AG04449 (cell line): ENCODE measurements around the gene FLRT1.

ENCODE experiments used
- CTCF ChIA-PET: fragments of 350-600 bp; formaldehyde crosslinking; extraction: SDS; loops from one replicate; lab custom pipeline; 2021; ENCODE audit warnings: antibody characterized with exemption; lab: Yijun Ruan, JAX
- POLR2A ChIA-PET: fragments of 400-600, 350-600 bp; formaldehyde crosslinking; extraction: SDS; loops from one replicate; lab custom pipeline; 2020; ENCODE audit warnings: antibody characterized with exemption, inconsistent platforms; lab: Yijun Ruan, JAX
- DNase-seq: peaks from one replicate; pipeline ENCODE4 v3.0.0-alpha.2; 2010; ENCODE audit warnings: low read depth, low spot score
- H3K4me3 ChIP-seq: 2 replicates; pipeline ENCODE4 v1.5.1; 2011; ENCODE audit warnings: low read depth, mild to moderate bottlenecking, control low read depth, low read length
- TF ChIP-seq, protein P1 (sequence below): IDR thresholded peaks from one replicate; pipeline ENCODE4 v1.5.1; 2011; ENCODE audit warnings: mild to moderate bottlenecking, moderate library complexity, low read length, control low read depth, inconsistent platforms; ENCODE audit not compliant: insufficient read depth; ENCODE audit errors: missing control alignments

The FLRT1 gene

DNA sequence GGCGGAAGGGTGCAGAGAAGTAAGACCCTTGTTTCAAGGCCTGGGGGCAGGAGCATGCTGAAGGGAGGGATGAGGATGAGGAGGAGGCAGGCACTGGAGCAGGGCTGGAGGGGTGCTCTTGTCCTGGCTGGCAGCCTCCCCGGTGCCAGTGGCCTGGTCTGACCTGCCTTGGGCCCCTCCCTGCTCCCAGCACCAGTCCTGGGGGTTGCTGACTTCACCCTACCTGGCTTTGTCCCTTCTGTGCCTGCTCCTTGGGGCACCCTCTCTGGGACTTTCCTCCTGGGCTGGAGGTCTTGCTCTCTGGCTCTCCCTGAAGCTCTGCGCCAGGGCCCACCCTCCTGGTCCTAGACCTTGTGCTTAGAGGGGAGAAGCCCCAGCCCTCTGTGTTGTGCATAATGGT is 4.7 kb upstream of the FLRT1 start:
- POLR2A ChIA-PET = no interaction called here
- H3K4me3 ChIP-seq = no peak overlapping the region
- TF ChIP-seq, protein P1, sequence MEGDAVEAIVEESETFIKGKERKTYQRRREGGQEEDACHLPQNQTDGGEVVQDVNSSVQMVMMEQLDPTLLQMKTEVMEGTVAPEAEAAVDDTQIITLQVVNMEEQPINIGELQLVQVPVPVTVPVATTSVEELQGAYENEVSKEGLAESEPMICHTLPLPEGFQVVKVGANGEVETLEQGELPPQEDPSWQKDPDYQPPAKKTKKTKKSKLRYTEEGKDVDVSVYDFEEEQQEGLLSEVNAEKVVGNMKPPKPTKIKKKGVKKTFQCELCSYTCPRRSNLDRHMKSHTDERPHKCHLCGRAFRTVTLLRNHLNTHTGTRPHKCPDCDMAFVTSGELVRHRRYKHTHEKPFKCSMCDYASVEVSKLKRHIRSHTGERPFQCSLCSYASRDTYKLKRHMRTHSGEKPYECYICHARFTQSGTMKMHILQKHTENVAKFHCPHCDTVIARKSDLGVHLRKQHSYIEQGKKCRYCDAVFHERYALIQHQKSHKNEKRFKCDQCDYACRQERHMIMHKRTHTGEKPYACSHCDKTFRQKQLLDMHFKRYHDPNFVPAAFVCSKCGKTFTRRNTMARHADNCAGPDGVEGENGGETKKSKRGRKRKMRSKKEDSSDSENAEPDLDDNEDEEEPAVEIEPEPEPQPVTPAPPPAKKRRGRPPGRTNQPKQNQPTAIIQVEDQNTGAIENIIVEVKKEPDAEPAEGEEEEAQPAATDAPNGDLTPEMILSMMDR = no peak

DNA sequence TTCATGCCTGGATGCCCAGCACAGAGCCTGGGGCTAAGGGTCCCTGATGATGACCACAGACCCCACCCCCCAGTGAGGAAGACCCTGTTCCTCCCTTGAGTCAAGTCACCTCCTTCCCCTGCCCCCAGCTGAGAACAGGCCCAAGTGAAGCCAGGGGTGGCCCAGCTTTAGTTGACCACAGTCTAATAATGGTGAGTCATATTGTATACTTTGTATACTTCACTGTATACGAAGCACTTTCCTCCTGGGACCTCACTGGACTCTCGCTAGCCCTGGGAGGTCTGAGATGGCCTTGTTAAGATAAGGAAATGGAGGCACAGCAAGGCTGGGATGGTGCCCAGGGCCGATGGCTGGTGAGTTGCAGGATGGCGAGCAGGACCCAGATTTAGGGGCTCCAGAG is 3.7 kb upstream of the FLRT1 start:
- ChIA-PET CTCF (interaction anchor here (1.2 to 3.1 kb wide), 4 partner anchors 30 to 121 kb away, joined by 3 to 15 read pairs (median 6); no protein-coding TSS in a partner anchor), POLR2A (no interaction called here)
- H3K4me3 ChIP-seq = no peak overlapping the region
- TF ChIP-seq, protein P1 = no peak
- no peak for DNase-seq

More for the DNA sequence above, 4.7 kb upstream of the FLRT1 start:
- no peak for DNase-seq
- CTCF ChIA-PET = interaction anchor here (1.2 to 8.1 kb wide), 4 partner anchors 29 to 122 kb away, joined by 3 to 45 read pairs (median 9); no protein-coding TSS in a partner anchor

DNA sequence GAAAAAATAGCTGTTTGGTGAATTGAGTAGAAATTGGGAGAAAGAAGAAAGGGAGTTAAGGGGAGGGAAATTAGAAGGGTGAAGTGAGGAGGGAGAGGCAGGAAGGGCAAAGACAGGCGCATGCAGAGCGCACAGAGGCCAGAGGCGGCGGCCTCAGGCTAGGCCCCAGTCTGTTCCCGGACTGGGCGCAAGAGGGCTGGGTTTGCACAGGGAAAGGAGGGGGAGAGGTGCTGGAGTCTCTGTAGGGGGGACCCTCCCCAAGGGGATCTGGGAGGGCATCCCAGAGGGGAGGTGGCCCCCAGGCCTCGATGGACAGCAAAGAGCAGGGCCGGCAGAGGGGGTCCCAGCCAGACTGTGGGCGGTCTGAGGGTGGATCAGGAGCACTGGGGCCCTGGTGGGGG is 1.3 kb upstream of the FLRT1 start:
- TF ChIP-seq, protein P1 = no peak
- ChIA-PET CTCF (interaction anchor here (1.6 to 3.1 kb wide), 5 partner anchors 9 to 119 kb away, joined by 5 to 8 read pairs (median 6); no protein-coding TSS in a partner anchor), POLR2A (no interaction called here)
- DNase-seq = no peak
- no peak overlapping the region for H3K4me3 ChIP-seq

DNA sequence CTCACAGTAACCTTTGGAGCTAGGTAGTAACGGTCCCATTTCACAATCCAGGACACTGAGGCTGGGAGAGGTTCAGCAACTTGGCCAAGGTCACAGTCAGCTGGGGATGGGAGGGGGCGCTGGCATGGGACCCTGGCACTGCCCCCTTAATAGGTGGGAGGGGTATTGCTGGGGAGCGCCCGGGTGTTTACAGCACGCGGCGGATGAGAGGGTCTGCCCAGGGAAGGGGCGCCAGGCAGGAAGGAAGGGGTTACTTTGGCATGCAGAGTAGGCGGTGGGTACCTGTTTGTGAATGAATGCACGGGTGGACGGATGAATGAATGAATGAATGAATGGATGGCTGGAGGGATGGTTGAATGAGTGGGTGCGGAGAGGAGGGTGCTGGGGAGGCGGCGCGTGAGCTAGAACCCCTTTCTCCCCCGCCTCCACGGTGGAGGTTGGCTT is 628 bp upstream of the FLRT1 start:
- H3K4me3 ChIP-seq = peak overlapping the region; percentile 34
- POLR2A ChIA-PET = no interaction called here
- TF ChIP-seq, protein P1 = no peak
- CTCF ChIA-PET = interaction anchor here (1.9 to 3.1 kb wide), 3 partner anchors 10 to 115 kb away, joined by 6 to 8 read pairs (median 6); no protein-coding TSS in a partner anchor
- DNase-seq = no peak

DNA sequence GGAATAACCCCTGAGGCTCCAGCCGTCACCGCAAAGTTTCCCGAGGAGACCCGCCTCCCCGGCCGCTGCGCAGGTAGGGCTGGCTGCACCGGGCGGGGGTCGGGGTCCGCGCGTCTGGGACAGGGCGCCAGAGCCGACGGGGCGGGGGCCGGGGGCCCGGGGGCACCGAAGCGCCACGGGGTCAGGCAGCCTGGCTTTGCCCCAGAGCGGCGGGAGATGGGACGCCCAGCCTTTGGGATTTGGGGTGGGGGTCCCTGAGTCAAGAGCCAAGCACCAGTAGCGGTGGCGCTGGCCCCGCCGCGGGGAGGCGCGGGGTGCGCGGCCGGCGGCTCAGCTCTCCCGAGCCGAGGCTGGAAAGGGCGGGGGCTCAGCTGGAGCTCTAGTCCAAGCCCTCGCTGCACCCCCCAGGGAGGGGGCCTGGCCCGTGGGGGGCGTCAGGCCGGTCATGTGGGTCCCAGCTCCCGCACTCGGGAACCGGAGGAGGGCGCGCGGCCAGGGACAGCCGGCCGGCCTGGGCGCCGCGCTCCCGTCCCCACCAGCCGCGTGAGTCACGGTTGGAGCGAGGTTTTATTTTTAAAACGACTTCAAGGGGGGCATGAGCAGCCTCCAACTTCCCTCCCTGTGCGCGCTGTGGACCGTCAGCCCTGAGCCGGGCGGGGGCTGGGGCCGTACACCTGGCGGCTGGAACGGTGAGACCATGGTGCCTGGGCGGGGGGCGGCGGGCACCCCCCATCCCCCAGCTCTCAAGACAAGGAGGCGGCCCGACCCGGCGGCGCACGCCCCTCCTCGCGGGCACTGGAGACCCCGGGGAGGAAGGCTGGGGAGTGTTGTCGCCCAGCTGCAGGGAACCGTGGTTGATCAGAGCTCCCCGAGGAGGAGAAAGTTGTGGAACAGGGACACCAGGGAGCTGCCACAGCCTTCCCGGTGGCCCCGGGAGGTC is 626 bp downstream of the FLRT1 start:
- no peak for DNase-seq
- TF ChIP-seq, protein P1 = no peak
- H3K4me3 ChIP-seq = peak overlapping the region; percentile 54
- ChIA-PET CTCF (interaction anchor here (1.2 to 6.2 kb wide), 4 partner anchors 9 to 114 kb away, joined by 3 to 60 read pairs (median 4); no protein-coding TSS in a partner anchor), POLR2A (no interaction called here)
